NAMALWA (cell line): ENCODE measurements around the gene PAN3.
A peak's percentile ranks its signal among the peaks of the same experiment; 100 is the strongest.

Experiments
- DNase-seq: peaks from one replicate; pipeline ENCODE4 v3.0.0-alpha.2; 2015; ENCODE audit warnings: low spot score

The PAN3 gene

DNA sequence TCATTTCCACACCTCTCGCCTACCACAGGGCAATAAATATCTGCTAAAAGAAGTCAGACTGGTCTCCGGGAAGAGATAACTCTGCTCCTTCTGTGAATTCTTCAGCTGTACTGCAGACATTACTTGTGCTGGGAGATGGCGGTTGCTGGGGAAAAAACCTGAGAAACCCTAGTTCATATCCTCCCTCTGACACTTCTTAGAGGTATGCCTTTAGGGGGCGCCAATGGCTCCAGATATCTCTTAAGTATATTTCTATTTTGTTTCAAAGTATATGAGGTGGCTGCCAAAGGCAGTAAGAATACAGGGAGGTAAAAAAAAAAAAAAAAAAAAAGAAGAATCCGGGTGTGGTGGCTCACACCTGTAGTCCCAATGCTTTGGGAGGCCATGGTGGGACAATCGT is 175.2 kb downstream of the PAN3 start:
- DNase-seq = peak; percentile 31

DNA sequence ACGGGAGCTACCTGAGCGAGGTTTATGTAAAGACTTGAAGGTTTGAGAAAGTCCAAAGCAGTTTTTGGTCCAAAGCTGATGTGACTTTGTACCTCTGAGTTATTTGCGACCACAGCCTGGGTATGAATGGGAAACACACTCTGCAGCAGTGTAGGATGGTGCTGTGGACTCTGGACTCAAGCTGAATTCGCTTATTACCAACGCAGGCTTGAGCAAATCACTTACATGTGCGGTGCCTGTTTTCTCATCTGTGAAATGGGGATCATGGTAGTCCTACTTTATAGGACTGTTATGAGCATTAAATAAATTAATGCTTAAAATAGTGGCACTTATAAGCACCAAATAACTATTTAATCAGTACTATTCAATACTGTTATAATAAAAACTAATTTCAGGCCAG is 176.5 kb downstream of the PAN3 start:
- DNase-seq = no peak

DNA sequence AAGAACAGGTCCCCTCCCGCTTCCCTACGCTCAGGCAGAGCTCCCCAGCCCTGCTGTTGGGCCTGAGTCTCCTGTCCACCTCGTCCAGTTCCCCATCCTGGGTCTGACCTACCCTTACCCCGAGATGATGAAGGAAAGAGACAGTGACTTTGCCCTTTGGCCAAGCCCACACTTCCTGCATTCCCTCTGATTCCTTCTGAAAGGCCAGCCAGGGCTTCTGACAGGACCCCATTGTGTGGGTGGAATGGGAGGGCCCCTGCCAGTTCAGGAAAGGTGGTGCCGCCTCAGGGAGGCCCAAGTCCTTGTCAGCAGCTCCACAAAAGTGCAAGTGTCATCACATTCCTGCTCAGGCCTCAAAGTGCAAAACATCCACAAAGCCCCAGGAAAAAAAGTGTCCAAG is 177.8 kb downstream of the PAN3 start:
- no peak for DNase-seq

DNA sequence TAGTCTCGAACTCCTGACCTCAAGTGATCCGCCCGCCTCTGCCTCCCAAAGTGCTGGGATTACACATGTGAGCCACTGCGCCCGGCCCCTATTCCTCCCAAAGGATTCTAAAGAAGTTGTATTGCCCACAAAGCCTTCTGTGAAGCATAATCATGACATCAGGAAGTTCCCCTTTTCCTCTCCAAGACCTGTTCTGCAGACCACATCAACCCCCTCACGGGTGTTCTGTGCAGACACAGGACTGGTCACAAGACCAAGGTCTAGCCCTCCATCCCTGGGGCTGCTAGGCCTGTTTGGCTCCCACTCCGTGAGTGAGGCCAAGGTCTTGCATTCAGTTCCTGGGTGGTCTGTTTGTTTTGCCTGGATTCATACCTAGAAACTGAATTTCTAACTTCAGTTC is 178.5 kb downstream of the PAN3 start:
- no peak for DNase-seq

DNA sequence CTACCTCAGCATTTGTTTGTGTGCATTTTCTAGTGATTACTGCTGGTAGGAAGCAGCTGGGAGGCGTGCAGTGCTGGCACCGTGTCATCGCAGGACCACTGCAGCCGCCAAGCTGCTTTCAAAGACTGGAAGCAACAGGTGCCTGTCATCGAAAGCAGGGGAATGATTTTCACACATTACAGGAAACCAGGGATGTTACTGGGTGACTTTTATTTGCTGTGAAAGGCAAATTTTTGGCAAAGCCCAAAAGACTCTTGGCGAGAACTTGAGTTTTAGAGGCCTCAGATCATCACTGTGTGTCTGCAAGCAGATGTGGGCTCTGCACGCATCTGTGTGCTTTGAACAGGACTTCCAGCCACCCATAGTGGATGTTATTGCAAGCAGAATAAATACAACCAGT is 180.2 kb downstream of the PAN3 start:
- no peak for DNase-seq

DNA sequence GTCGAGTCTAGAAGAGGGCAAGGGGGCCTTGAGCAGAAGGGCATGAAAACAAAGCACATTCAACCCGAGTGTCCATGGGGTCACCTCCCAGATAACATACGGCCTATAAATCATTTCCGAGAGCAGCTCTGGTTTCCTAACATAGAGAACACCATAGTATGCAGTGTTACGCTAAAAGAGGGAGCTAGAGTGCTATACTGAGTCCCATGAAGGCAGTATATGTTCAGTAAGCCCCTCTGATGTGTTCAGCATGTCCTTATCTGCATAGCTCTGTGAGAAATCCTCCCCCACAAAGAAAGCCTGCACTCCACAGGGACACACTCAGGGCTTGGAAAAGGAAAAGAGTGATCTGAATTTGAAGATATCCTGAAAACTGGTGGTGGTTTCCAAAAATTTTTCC is 181.2 kb downstream of the PAN3 start:
- no peak for DNase-seq

DNA sequence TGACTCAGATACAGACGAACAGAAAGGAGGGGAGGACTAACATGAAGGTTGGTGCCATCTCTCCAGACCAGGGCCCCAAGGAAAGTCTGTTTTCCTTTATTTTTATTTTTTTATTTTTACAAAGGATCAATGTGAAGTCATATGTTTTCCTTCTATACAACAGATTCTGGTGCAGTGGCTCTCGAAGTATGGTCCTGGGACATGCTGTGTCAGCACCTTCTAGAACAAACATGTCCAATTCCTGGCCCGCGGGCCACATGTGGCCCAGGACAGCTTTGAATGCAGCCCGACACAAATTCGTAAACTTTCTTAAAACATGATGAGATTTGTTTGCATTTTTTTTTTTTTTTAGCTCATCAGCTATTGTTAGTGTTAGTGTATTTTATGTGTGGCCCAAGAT is 181.9 kb downstream of the PAN3 start:
- DNase-seq = no peak

DNA sequence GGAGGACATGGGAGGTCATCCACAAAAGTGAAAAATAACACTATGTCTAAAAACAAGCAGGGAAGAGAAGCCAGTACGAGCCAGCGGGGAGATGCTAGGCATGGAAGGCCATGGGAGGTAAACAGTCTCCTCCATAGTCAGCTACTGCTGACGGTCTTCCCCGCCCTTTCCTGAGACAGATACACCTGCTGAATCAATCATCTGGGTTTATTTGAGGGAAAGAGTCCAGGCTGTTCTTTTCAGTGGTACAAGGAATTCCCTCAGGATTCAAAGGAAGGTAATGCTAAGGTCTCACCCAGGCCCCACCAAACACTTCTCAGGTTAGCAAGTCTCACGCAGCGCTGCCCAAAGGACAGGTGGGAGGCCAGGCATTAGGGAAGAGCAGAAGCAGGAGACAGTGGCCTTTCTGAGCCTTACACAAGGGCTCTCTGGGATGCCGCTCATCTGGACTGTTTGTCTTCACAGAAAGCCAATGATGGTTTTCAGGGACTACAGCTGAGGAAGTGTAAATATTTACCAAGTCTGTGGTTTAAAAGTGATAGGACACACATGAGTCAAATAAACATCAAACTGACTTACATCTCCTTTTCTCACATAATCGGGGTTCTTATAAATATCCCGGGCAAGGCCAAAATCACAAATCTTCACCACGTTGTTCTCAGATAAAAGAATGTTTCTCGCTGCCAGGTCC is 182.7 kb downstream of the PAN3 start:
- DNase-seq = no peak

DNA sequence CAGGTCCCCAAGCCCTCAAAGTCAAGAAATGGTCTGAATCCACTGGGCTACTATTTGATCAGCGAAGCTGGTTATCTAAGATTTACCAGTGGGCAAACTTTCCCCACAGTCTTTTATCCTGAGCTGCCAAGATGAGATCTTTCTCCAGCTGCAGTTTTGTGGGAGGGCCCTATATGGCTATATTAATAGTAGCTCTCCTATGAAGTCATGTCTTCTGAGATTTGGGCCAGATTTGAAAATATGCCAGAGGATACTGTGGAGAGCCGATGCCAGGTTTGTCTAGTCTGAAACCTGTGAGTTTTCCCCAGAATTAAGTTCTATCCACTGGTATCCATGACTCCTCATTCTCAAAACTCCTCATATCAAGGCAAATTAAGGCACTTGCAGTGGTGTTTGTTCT is 183.4 kb downstream of the PAN3 start:
- DNase-seq = no peak

DNA sequence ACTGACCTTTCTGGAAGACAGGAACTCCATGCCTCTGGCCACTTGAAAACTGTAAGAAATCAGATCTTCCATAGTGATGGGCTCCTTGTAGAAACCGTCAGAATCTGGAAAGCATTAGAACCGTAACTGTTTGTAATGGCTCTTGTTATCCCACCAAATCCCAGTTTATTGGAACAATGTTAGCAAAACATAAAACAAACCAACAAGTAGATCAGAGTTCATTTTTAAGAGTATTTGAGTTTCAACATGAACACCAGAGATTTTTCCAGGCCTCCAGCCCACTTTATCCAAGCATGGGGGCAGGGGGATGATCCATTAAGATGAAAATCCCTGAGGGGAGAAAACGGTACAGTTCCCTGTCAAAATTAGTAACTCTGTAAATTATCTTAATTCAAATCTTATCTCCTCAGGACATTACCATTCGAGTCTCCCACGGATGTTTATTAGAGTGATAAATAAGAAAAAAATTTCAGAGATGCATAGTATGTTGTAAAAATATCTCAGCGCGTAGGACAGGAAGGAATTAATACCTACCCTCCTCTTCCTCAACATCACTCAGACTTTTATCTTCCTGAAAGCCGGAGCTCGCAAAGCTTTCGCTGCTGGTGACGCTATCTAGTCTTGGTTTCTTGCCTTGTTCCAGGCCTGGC is 184.0 kb downstream of the PAN3 start:
- no peak for DNase-seq

DNA sequence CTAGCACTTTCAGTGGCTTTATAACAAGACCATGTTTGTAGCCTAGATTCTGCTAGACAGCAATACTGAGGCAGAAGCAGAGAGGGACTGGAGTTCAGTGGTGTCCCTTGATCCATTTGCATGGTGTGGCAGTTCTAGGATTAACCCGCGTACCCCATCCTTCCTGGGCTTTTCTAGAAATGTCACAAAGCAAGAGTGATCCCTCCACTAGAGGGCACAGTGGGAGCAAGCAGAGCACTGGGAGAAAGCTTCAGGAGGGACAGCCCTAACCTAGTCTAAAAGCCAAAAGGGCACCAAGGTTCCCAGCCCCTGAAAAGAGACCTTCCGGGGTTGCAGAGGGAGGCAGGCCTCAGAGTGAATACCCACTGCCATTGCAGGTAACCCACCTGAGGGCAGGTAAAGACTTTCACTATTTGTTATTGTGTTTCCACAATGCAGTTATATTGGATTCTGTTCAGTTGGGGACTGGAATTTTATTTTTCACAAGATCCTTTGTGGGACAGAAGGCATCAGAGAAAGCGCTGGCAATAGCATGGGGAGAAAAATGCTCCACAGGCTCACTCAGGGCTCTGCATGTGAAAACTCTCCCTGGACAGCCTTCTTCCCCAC is 185.9 kb downstream of the PAN3 start:
- peak; percentile 81 for DNase-seq

DNA sequence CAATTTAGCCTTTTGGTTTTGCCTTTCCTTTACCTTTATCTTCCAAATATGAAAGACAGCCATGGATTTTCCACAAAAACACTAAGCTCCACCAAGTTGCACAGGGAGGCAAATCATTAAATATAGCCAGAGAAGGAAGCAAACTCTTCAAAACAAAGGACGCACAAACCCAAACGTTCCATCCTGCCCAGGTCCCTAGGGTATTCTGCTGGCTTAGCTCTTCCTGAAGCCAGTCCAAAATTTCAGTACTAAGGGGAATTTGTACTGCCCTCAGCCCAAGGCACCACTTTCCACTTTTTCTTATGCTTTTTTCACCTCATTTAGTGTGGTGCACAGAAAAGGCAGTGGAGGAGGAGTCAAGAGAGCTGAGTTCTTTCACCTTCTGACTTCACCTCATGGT is 186.7 kb downstream of the PAN3 start:
- no peak for DNase-seq

DNA sequence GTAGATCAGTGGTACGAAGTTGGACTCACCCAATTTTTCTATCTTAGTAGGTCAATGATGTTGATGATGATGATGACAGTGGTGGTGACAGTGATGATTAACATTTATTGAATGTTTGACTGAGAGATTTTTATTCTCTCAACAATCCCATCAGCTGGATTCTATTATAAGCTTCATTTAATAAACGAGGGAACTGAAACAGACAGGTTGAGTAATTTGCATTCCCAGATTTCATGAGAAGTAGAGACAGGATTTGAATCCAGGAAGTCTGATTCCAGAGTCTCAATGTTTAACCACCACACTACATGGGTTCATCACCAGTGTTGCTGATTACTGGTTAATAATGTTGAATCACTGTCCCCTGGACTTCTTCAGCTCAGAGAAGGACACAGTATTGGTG is 187.7 kb downstream of the PAN3 start:
- DNase-seq = no peak

DNA sequence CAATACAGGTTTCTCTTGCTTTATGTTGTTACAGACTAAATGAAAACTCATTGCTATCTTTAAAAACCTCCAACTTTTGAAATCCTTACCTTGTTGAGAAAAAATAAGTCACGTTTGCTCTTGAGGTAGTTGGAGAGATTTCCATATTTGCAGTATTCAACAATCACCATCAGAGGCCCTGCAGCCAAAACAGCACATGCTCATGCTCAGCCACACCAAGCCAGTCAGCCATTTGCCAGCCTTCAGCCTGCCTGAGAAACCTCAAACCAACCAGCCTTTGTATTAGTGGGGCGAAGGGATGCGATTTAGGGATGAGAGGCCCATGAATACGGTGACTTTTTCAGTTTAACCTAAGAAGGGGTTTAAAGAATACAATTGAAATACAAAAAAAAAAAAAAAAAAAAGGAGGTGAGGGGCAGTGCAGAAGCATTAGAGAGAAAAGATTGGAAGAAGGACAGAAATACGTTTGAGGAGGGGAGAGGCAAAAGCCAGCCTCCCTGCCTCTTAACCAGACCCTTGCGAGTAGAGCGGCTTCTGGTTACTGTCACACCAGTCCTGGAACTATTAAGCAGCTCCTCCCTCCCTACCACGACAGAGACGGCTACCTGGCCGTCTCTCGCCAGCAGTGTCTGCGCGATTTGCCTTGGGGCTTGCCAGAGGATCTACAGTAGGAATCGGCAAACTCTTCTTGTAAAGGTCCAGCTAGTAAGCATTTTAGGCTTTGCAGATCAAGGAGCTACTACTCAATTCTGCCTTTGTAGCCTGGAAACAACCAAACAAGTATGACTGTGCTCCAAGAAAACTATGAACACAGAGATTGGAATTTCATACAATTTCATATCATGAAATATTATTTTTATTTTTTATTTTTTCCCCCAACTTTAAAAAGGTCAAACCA is 189.3 kb downstream of the PAN3 start:
- no peak for DNase-seq

DNA sequence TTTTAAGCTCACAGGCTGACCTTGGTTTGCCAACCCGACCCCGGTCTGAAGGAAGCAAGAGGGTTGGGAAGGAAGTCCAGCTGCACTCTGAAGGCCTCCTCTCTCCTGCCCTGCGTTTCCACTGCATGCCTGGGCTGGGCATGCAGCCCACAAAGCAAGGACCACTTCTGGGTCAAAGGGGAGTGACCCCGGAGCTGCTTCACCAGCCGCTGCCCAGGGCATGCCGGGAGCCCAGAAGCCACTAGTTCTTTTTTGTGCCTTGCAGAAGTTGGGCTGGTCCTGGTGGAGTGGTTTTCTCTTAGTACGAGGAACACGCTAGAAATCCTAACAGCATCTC is 189.9 kb downstream of the PAN3 start:
- no peak for DNase-seq

DNA sequence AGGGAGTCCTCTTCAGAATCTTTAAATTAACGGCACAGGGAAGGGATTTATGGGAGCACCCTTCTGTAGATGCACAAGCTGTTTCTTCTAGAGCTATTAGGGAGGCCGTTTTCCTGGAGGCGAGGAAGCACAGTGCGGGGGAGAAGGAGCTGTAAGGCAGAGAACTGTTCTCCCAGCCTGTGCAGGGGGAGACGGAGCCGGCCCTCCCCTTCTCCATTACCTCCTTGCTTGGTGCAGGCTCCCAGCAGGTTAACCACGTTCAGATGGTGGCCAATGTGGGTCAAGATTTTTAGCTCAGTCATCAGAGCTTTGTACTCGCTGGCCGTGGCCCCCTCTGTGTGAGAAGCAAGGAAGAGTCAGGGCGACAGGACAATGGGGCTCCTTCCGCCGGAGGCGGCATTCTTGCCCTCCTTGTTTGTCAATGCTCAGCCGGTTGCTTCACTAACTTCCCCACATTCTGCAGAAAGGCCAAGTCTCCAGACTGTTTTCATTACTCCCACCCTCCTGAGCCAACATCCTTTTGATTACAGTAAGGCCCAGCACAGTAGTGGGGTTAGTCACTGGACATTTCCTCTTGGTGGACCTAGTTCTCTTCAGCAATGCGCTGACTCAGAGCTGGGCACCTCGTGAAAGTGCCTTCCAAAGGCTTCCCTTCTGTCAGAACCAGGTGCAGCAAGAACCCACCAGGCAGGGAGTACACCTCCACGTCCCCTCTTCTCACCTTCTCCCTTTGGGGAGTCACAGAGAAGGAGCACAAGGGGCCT is 191.2 kb downstream of the PAN3 start:
- DNase-seq = no peak

DNA sequence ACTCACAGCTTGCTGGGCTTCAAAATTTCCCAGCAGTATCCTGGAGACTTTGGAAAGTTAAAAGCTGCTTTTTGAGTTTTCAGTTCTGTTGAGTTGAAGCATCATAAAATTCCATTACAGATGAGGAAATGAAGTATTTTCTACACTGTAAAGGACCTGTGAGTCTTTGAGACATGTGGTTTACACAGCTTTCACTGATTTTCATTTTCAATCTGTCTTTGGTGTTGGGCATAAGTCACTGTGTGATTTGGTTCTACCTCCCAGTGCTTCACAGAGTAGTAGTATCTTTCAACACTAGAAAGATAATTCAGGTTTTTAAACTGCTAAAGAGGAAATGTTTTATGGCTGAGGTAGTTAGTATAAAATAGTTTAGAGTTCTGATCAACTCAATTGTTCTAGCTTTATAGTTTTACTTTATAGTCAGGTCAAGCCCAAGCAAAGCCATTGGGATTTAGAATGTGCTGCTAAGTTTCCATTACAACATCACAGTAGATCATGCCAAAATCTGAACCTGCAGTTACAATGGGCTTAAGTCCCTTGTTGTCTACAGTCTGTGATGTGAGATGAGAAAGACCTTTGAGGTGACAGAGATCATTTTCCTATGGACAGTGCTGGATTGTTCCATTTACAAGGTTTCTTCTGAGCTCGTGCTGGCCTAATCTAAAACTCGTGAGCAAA is 195.0 kb downstream of the PAN3 start:
- DNase-seq = no peak

DNA sequence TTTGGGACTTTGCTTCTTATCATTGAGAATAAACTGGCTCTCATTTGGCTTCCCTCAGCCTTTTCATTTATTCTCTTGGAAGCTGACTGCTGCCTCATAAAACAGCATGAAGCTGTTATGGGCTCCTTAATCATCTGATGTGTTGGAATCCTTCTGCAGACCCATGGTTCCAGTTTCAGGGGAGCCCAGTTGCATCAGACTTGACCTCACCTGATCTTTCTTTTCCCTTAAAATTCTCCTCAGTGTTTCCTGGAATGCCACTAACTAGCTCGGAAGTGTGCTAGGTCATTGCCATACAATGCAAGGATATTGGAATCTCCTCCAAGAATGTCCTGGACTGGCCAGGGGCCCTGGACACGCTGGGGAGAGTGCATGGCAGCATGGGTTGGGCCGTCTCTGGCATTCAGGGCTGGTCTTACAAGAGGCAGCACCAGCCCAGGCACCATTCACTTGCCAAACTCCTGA is 197.9 kb downstream of the PAN3 start:
- no peak for DNase-seq

DNA sequence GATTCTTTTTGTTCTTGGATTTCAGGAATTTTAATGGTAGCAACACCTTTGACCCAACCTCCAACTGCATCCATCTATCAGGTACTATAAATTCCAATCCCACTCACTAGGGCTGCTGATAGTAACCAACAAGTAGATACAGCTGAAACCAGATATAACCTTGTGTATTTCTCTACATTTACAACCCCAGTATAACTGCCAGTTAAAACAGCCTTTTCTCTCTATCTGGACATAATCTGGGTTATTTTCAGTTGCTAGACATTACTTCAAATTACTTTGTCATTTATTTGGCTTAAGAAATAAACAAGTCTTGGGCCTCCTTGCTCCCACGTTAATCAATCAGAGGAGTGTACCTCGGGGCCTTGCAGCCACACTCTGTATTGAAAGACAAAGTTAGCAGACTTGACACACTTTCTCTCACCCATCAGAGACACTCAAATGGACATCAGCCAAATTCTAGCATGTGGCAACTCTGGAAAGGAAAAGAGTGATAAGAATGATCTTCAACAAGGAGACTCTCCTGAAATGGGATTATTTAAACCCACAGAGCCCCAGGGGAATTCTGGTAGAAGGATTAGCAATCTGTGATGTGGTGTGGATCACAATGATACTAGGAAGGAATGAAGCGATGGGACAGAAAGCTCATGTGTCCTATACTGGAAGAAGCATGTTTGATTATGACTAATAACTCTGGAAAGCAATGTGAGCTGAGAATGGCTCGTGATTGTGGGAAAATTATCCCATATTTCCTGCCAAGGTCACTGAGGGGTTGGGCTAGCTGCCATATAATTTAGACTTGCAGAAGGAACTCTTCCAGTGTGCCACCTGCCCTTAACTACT is 199.0 kb downstream of the PAN3 start:
- DNase-seq = no peak

DNA sequence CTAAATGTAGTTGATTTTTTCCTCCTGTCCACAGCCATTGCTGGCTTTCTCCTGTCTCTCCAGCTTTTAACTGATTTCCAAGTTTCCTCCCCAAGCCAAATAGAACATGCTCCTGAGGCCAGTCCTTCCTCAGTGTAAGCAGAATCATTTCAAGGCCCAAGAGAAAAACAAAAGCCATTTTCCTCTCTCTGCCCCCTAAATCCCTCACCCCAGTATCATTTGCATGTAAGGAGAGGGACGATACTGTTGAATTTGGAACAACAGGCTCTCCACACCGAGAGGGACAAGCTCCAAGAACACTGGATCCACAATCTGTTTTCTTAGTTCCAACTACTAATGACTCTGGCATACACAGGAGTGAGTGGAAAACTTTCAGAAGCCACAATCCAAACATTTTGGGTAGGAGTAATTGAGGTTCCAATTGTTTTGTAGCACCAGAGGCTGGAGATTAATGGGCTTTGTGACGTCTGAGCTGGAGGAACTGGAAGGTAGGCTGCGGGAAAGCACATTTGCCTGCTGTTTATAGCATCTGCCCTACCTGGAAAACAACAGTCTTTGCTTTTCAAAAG is 199.7 kb downstream of the PAN3 start:
- DNase-seq = no peak
